HPDE6-E6E7 (cell line): ENCODE measurements around the gene PLOD1.
A peak's percentile ranks its signal among the peaks of the same experiment; 100 is the strongest.

ENCODE experiments used
- DNase-seq: peaks from one replicate; pipeline ENCODE4 v3.0.0; 2011; ENCODE audit warnings: missing footprints; ENCODE audit errors: extremely low spot score

PLOD1 gene

GRCh38 chr1:11978301-11978700, 43.8 kb downstream of the PLOD1 start:
- DNase-seq, result no peak

- no peak for DNase-seq
These were observed 44.7 kb downstream of the PLOD1 start for GRCh38 chr1:11979028-11979850.

- peak; percentile 91 for DNase-seq
These were observed 45.5 kb downstream of the PLOD1 start, which contains the start of gene MFN2 for GRCh38 chr1:11979851-11980675. Gene MFN2 (plus strand): TSS chr1:11980444. CDS start chr1:11989169, 8,725 bp downstream.

GRCh38 chr1:11980676-11980972, 46.1 kb downstream of the PLOD1 start:
- DNase-seq, result peak; percentile 17

GRCh38 chr1:11981378-11982009, 47.0 kb downstream of the PLOD1 start:
- DNase-seq, result peak; percentile 93

- peak; percentile 76 for DNase-seq
These were observed 47.5 kb downstream of the PLOD1 start for GRCh38 chr1:11982010-11982392.

GRCh38 chr1:11984121-11984520, 49.6 kb downstream of the PLOD1 start:
- no peak for DNase-seq

GRCh38 chr1:11984576-11984975, 50.1 kb downstream of the PLOD1 start:
- no peak for DNase-seq

- DNase-seq, result no peak
These were observed 50.7 kb downstream of the PLOD1 start for GRCh38 chr1:11985171-11985570.

GRCh38 chr1:11985851-11986250, 51.3 kb downstream of the PLOD1 start:
- DNase-seq, result no peak

GRCh38 chr1:11989669-11990068, 55.2 kb downstream of the PLOD1 start:
- no peak for DNase-seq

GRCh38 chr1:11990303-11991032, 56.0 kb downstream of the PLOD1 start:
- DNase-seq, result no peak

GRCh38 chr1:11991969-11992676, 57.6 kb downstream of the PLOD1 start:
- DNase-seq, result no peak

- DNase-seq, result no peak
These were observed 62.7 kb downstream of the PLOD1 start for GRCh38 chr1:11997081-11997850.

- no peak for DNase-seq
These were observed 64.1 kb downstream of the PLOD1 start for GRCh38 chr1:11998636-11999035.

- DNase-seq, result no peak
These were observed 64.7 kb downstream of the PLOD1 start for GRCh38 chr1:11999236-11999635.

GRCh38 chr1:12001249-12001917, 66.9 kb downstream of the PLOD1 start:
- no peak for DNase-seq

- no peak for DNase-seq
These were observed 67.5 kb downstream of the PLOD1 start for GRCh38 chr1:12001996-12002493.

GRCh38 chr1:12003762-12004161, 69.2 kb downstream of the PLOD1 start:
- no peak for DNase-seq
